ENCODE results near the gene SMO.

SMO gene

GRCh38 chr7:129205987-129206785 lies 17.8 kb downstream of the SMO start:
- H3K27me3 ChIP-seq (ENCODE audit: insufficient read depth, low read length, poor library complexity) = no peaks in the 10 kb centered on the region
- DNase-seq (no peak), ATAC-seq (ENCODE audit: insufficient read depth, low read depth) (no peak)
- H3K9ac ChIP-seq (ENCODE audit: low read depth, low read length) = no peak overlapping the region
- no peaks in the 10 kb centered on the region for H3K9me3 ChIP-seq (ENCODE audit: insufficient read depth, low read length, severe bottlenecking)
- peaks cover 11% of the 10 kb centered on the region for H3K36me3 ChIP-seq (ENCODE audit: insufficient read depth, low read length)
- H3K4me3 ChIP-seq (ENCODE audit: low read depth in 1 of 2, low read length in 2 of 2) = no peak overlapping the region
- H4K20me1 ChIP-seq (ENCODE audit: insufficient read depth, low read length) = peaks cover 7% of the 10 kb centered on the region; the same call in 1 of the 2 replicates
- H3K4me1 ChIP-seq (ENCODE audit: insufficient read depth, low read length) = no peaks in the 10 kb centered on the region
- no peak overlapping the region for H3K4me2 ChIP-seq (ENCODE audit: insufficient read depth, low read length)
- TF ChIP-seq CTCF (IDR thresholded peaks at IDR 0.05; ENCODE audit: borderline replicate concordance, extremely low read depth, low read length, poor library complexity, severe bottlenecking) (no peak), EZH2 (IDR thresholded peaks at IDR 0.05; ENCODE audit: borderline replicate concordance, low read depth, low read length, severe bottlenecking) (no peak)
- H3K79me2 ChIP-seq (ENCODE audit: insufficient read depth, low read length) = no peaks in the 10 kb centered on the region
- H2AFZ ChIP-seq (ENCODE audit: low read depth, low read length) = no peak overlapping the region
- H3K27ac ChIP-seq (ENCODE audit: low read length) = no peak overlapping the region

- Histone ChIP-seq H3K36me3 (ENCODE audit: insufficient read depth, low read length) (peaks cover 11% of the 10 kb centered on the region), H3K27me3 (ENCODE audit: insufficient read depth, low read length, poor library complexity) (no peaks in the 10 kb centered on the region)
Observed at GRCh38 chr7:129208667-129209066, 20.2 kb downstream of the SMO start.

GRCh38 chr7:129209067-129209926 lies 20.9 kb downstream of the SMO start:
- Histone ChIP-seq H3K79me2 (ENCODE audit: insufficient read depth, low read length) (no peaks in the 10 kb centered on the region), H3K27me3 (ENCODE audit: insufficient read depth, low read length, poor library complexity) (no peaks in the 10 kb centered on the region), H3K4me3 (ENCODE audit: low read depth in 1 of 2, low read length in 2 of 2) (no peak overlapping the region), H3K36me3 (ENCODE audit: insufficient read depth, low read length) (peaks cover 11% of the 10 kb centered on the region), H3K9ac (ENCODE audit: low read depth, low read length) (no peak overlapping the region), H3K9me3 (ENCODE audit: insufficient read depth, low read length, severe bottlenecking) (no peaks in the 10 kb centered on the region), H3K27ac (ENCODE audit: low read length) (no peak overlapping the region), H3K4me1 (ENCODE audit: insufficient read depth, low read length) (no peaks in the 10 kb centered on the region), H2AFZ (ENCODE audit: low read depth, low read length) (no peak overlapping the region), H3K4me2 (ENCODE audit: insufficient read depth, low read length) (no peak overlapping the region), H4K20me1 (ENCODE audit: insufficient read depth, low read length) (no peaks in the 10 kb centered on the region)
- no peak for DNase-seq
- no peak for ATAC-seq (ENCODE audit: insufficient read depth, low read depth)
- TF ChIP-seq EZH2 (IDR thresholded peaks at IDR 0.05; ENCODE audit: borderline replicate concordance, low read depth, low read length, severe bottlenecking) = no peak
- TF ChIP-seq CTCF (IDR thresholded peaks at IDR 0.05; ENCODE audit: borderline replicate concordance, extremely low read depth, low read length, poor library complexity, severe bottlenecking) = no peak

More at GRCh38 chr7:129208667-129209066, 20.2 kb downstream of the SMO start:
- no peak overlapping the region for H3K9ac ChIP-seq (ENCODE audit: low read depth, low read length)
- no peak overlapping the region for H2AFZ ChIP-seq (ENCODE audit: low read depth, low read length)
- H3K79me2 ChIP-seq (ENCODE audit: insufficient read depth, low read length) = no peaks in the 10 kb centered on the region
- no peaks in the 10 kb centered on the region for H3K9me3 ChIP-seq (ENCODE audit: insufficient read depth, low read length, severe bottlenecking)
- no peaks in the 10 kb centered on the region for H3K4me1 ChIP-seq (ENCODE audit: insufficient read depth, low read length)
- H3K4me2 ChIP-seq (ENCODE audit: insufficient read depth, low read length) = no peak overlapping the region
- DNase-seq = no peak
- TF ChIP-seq CTCF (IDR thresholded peaks at IDR 0.05; ENCODE audit: borderline replicate concordance, extremely low read depth, low read length, poor library complexity, severe bottlenecking) (no peak), EZH2 (IDR thresholded peaks at IDR 0.05; ENCODE audit: borderline replicate concordance, low read depth, low read length, severe bottlenecking) (no peak)
- no peak overlapping the region for H3K4me3 ChIP-seq (ENCODE audit: low read depth in 1 of 2, low read length in 2 of 2)
- no peak overlapping the region for H3K27ac ChIP-seq (ENCODE audit: low read length)
- no peak for ATAC-seq (ENCODE audit: insufficient read depth, low read depth)
- no peaks in the 10 kb centered on the region for H4K20me1 ChIP-seq (ENCODE audit: insufficient read depth, low read length)
